Spleen (tissue), 3 donors: ENCODE data around the gene CHTOP.

Experiments
- POLR2A ChIP-seq, 3 donors: fragments of 450-650 bp; IDR thresholded peaks; one replicate each; pipeline ENCODE4 v1.5.1; 2017; ENCODE audit warnings: antibody characterized with exemption in 3 of 3, mild to moderate bottlenecking in 1 of 3
- POLR2AphosphoS5 ChIP-seq, 3 donors: sonication (generic); formaldehyde crosslinking; IDR thresholded peaks; one replicate each; pipeline ENCODE4 v1.5.1; 2017; ENCODE audit warnings: antibody characterized with exemption in 3 of 3

- TF ChIP-seq POLR2A (IDR thresholded peaks at IDR 0.05), result no peak
- no peak for TF ChIP-seq POLR2AphosphoS5 (IDR thresholded peaks at IDR 0.05)
These were observed 7.4 kb upstream of the CHTOP start for GRCh38 chr1:153626477-153626903.
